Fibroblast of gingiva (primary cell): ENCODE data around the gene KRTAP10-5.

ENCODE experiments used
- DNase-seq: peaks from one replicate; pipeline ENCODE4 v3.0.0-alpha.2; 2011; ENCODE audit warnings: low read depth

Gene KRTAP10-5

GRCh38 chr21:44529503-44530125, 50.8 kb downstream of the KRTAP10-5 start:
- no peak for DNase-seq
